ENCODE measurements around the gene LUC7L3.

DNA sequence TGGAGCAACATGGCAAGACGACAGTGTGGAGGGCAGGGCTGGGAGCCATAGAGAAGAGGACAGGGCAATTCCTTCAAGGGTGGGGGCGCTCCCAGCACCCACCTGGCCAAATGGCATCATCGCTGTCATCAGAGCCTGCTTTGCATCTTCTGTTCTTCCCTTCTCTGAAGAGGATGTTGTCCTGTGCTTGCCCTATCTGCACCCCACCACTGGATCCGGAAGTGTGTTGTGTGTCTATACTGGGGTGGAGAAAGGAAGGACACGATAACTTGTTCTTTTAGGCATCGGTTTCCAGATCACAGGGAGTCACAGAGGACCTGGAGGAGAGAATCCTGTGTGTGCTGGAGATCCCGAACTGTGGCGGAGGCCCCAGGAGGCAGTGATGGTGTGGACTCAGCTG lies 73.6 kb downstream of the LUC7L3 start:
- TF ChIP-seq, protein P1, sequence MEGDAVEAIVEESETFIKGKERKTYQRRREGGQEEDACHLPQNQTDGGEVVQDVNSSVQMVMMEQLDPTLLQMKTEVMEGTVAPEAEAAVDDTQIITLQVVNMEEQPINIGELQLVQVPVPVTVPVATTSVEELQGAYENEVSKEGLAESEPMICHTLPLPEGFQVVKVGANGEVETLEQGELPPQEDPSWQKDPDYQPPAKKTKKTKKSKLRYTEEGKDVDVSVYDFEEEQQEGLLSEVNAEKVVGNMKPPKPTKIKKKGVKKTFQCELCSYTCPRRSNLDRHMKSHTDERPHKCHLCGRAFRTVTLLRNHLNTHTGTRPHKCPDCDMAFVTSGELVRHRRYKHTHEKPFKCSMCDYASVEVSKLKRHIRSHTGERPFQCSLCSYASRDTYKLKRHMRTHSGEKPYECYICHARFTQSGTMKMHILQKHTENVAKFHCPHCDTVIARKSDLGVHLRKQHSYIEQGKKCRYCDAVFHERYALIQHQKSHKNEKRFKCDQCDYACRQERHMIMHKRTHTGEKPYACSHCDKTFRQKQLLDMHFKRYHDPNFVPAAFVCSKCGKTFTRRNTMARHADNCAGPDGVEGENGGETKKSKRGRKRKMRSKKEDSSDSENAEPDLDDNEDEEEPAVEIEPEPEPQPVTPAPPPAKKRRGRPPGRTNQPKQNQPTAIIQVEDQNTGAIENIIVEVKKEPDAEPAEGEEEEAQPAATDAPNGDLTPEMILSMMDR (IDR thresholded peaks at IDR 0.05; ENCODE audit: borderline replicate concordance, extremely low read depth, low read length, poor library complexity, severe bottlenecking) = no peak
- no peak for TF ChIP-seq EZH2 (IDR thresholded peaks at IDR 0.05; ENCODE audit: borderline replicate concordance, low read depth, low read length, severe bottlenecking)
